ENCODE measurements around the gene BAZ2B. TPM values are rescaled to one million over a fixed set of nuclear protein-coding genes. Genes with fewer than 3 reads are reported as not detected.

The BAZ2B gene
- total and polyA plus RNA-seq, 9 of the 15 experiments (the other 6 are each of a cell fraction or from before 2014, with no cell fraction given) = 7.5 to 38.6 (median 19.8) TPM

DNA sequence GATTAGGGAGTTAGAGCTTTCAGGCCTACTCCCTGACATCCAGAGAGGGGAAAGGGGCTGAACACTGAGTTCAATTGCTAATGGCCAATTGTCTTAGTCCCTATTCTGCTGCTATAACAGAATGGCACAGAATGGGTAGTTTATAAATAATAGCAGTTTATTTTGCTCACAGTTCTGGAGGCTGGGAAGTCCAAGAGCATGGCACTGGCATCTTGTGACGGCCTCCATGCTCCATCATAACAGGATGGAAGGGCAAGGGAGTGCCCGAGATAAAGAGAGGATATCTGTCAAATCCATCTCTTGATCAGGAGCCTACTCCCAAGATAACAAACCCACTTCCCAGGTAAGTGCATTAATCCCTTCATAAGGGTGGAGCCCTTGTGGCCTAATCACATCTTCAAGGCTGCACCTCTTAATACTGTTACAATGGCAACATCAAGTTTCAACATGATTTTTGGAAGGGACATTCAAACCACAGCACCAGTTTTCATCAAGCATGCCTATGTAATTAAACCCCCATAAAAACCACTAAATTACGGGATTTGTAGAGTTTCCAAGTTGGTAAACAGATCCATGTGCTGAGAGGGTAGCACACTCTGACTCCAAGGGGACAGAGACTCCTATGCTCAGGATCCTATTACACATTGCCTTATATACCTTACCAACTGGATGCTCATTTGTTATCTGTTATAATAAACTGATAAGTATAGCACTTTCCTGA lies 44.6 kb downstream of the BAZ2B start:
- no peak overlapping the region for H3K4me3 ChIP-seq
- no peak overlapping the region for H2AFZ ChIP-seq (ENCODE audit: low read depth, low read length)
- CTCF ChIA-PET (ENCODE audit: low intra/inter-chr PET ratio) = no interaction called here
- H3K36me3 ChIP-seq (ENCODE audit: control insufficient read depth, insufficient read depth, low read length) = no peaks in the 10 kb centered on the region
- no peak overlapping the region for H3K9ac ChIP-seq (ENCODE audit: insufficient read depth in 1 of 2, low read depth in 2 of 2, low read length in 2 of 2)
- BruUV-seq (replicated peaks) = no TSS peak
- peaks cover 5% of the 10 kb centered on the region for H3K9me3 ChIP-seq (replicated peaks; ENCODE audit: control insufficient read depth, insufficient read depth, low read depth, low read length)
- H3K4me1 ChIP-seq (replicated peaks in 1 of 2; ENCODE audit: control insufficient read depth in 2 of 2, insufficient read depth in 2 of 2, low read length in 2 of 2) = no peaks in the 10 kb centered on the region
- H3K79me2 ChIP-seq (ENCODE audit: control insufficient read depth, insufficient read depth, low read length) = no peaks in the 10 kb centered on the region
- H3K27ac ChIP-seq (ENCODE audit: extremely low read depth, low read depth, low read length) = no peak overlapping the region
- in situ Hi-C loops (cut with MboI) (no loop called here), intact Hi-C loops (cut with micrococcal nuclease) (no loop called here)
- no peak overlapping the region for H3K4me2 ChIP-seq (ENCODE audit: insufficient read depth, low read length)
- DNase-seq (ENCODE audit: extremely low read depth in 1 of 4, low spot score in 3 of 4) = no peak
- no peaks in the 10 kb centered on the region for H3K27me3 ChIP-seq (ENCODE audit: control insufficient read depth in 2 of 2, insufficient read depth in 2 of 2, low read length in 2 of 2)
- WGBS (ENCODE audit: insufficient coverage, low coverage, missing lambda C conversion rate) = 55% methylated on average over 3 of the region's 3 CpGs
- 0 out of 2 replicates have a peak, but pooled peaks have one; percentile 33 for TF ChIP-seq CBX5 (IDR thresholded peaks at IDR 0.05; ENCODE audit: borderline replicate concordance, low read depth)
- TF ChIP-seq, protein P1, sequence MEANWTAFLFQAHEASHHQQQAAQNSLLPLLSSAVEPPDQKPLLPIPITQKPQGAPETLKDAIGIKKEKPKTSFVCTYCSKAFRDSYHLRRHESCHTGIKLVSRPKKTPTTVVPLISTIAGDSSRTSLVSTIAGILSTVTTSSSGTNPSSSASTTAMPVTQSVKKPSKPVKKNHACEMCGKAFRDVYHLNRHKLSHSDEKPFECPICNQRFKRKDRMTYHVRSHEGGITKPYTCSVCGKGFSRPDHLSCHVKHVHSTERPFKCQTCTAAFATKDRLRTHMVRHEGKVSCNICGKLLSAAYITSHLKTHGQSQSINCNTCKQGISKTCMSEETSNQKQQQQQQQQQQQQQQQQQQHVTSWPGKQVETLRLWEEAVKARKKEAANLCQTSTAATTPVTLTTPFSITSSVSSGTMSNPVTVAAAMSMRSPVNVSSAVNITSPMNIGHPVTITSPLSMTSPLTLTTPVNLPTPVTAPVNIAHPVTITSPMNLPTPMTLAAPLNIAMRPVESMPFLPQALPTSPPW (CRISPR knock-in tag; IDR thresholded peaks at IDR 0.05) = no peak
- no peaks in the 10 kb centered on the region for H3K9me1 ChIP-seq (ENCODE audit: control insufficient read depth, insufficient read depth, low read length)
- no peak for FAIRE-seq
- ATAC-seq = no peak
- POLR2A ChIA-PET = interaction anchor here (1.0 kb wide), 1 partner anchor 14 kb away, joined by 3 read pairs; no protein-coding TSS in a partner anchor
- no peaks in the 10 kb centered on the region for H4K20me1 ChIP-seq (replicated peaks; ENCODE audit: control insufficient read depth, insufficient read depth, low read length)

DNA sequence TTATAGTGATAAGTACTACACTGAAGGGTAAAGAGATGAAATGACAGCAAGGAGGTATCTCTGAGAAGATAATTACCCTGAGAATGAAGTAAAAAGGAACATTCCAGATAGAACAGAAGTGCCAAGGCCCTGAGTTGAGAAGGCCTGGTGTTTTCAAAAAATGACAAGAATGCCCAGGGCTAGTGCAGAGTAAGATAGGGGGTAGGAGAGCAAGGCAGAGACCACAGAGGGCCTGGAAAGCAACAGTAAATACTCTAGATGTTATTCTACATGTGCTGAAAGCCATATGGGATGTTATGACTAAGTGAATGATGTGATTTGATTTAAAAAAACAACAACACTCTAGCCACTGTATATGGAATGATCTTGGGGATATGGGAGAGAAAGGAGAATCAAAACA lies 52.3 kb downstream of the BAZ2B start:
- FAIRE-seq (no peak), ATAC-seq (no peak), DNase-seq (ENCODE audit: extremely low read depth in 1 of 4, low spot score in 3 of 4) (no peak)
- Histone ChIP-seq H3K36me3 (ENCODE audit: control insufficient read depth, insufficient read depth, low read length) (no peaks in the 10 kb centered on the region), H3K9me1 (ENCODE audit: control insufficient read depth, insufficient read depth, low read length) (no peaks in the 10 kb centered on the region), H3K4me1 (replicated peaks in 1 of 2; ENCODE audit: control insufficient read depth in 2 of 2, insufficient read depth in 2 of 2, low read length in 2 of 2) (no peaks in the 10 kb centered on the region), H3K27ac (ENCODE audit: extremely low read depth, low read depth, low read length) (no peak overlapping the region), H3K27me3 (ENCODE audit: control insufficient read depth in 2 of 2, insufficient read depth in 2 of 2, low read length in 2 of 2) (no peaks in the 10 kb centered on the region), H3K79me2 (ENCODE audit: control insufficient read depth, insufficient read depth, low read length) (no peaks in the 10 kb centered on the region), H3K9me3 (replicated peaks; ENCODE audit: control insufficient read depth, insufficient read depth, low read depth, low read length) (no peaks in the 10 kb centered on the region), H3K4me3 (no peak overlapping the region), H4K20me1 (replicated peaks; ENCODE audit: control insufficient read depth, insufficient read depth, low read length) (no peaks in the 10 kb centered on the region), H3K4me2 (ENCODE audit: insufficient read depth, low read length) (no peak overlapping the region), H2AFZ (ENCODE audit: low read depth, low read length) (no peak overlapping the region), H3K9ac (ENCODE audit: insufficient read depth in 1 of 2, low read depth in 2 of 2, low read length in 2 of 2) (no peak overlapping the region)
- ChIA-PET CTCF (ENCODE audit: low intra/inter-chr PET ratio) (interaction anchor here (0.7 kb wide), 1 partner anchor 14 kb away, joined by 3 read pairs; no protein-coding TSS in a partner anchor), POLR2A (no interaction called here)
- in situ Hi-C loops (cut with MboI) (no loop called here), intact Hi-C loops (cut with micrococcal nuclease) (no loop called here)
- BruUV-seq (replicated peaks) = no TSS peak
- TF ChIP-seq SMARCA4 (IDR thresholded peaks at IDR 0.05) = no peak
- no peak for TF ChIP-seq ZNF830 (CRISPR knock-in tag; IDR thresholded peaks at IDR 0.05)
- no peak for TF ChIP-seq KAT2B (IDR thresholded peaks at IDR 0.05; ENCODE audit: low read depth, low read length)
- TF ChIP-seq MAZ (CRISPR knock-in tag; conservative IDR thresholded peaks at IDR 0.05 in 1 of 2, IDR thresholded peaks at IDR 0.05 in 1 of 2) = no peak
- TF ChIP-seq PHF20 (IDR thresholded peaks at IDR 0.05; ENCODE audit: partially characterized antibody) = no peak
- TF ChIP-seq, protein P2, sequence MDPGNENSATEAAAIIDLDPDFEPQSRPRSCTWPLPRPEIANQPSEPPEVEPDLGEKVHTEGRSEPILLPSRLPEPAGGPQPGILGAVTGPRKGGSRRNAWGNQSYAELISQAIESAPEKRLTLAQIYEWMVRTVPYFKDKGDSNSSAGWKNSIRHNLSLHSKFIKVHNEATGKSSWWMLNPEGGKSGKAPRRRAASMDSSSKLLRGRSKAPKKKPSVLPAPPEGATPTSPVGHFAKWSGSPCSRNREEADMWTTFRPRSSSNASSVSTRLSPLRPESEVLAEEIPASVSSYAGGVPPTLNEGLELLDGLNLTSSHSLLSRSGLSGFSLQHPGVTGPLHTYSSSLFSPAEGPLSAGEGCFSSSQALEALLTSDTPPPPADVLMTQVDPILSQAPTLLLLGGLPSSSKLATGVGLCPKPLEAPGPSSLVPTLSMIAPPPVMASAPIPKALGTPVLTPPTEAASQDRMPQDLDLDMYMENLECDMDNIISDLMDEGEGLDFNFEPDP (CRISPR knock-in tag; IDR thresholded peaks at IDR 0.05) = no peak
- TF ChIP-seq NRF1 (conservative IDR thresholded peaks at IDR 0.05 in 1 of 2, IDR thresholded peaks at IDR 0.05 in 1 of 2) = no peak
- TF ChIP-seq ERF (CRISPR knock-in tag; IDR thresholded peaks at IDR 0.05) = no peak
- TF ChIP-seq, protein P3, sequence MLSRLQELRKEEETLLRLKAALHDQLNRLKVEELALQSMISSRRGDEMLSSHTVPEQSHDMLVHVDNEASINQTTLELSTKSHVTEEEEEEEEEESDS (CRISPR knock-in tag; IDR thresholded peaks at IDR 0.05) = no peak
- TF ChIP-seq MXI1 (IDR thresholded peaks at IDR 0.05; ENCODE audit: low read depth, low read length) = no peak
- no peak for TF ChIP-seq MAFK (IDR thresholded peaks at IDR 0.05; ENCODE audit: low read length)
- TF ChIP-seq ZNF224 (CRISPR knock-in tag; IDR thresholded peaks at IDR 0.05) = no peak

Data from K562 (cell line).